Loucy (cell line): ENCODE results near the gene KRT2.
A peak's percentile ranks its signal among the peaks of the same experiment; 100 is the strongest.

Experiments
- H2AFZ ChIP-seq: fragments of 200-600 bp; sonication (generic); 2 replicates; pipeline ENCODE4 v1.6.0; 2016; ENCODE audit warnings: antibody characterized with exemption, mild to moderate bottlenecking, low read length, moderate library complexity
- H3F3A ChIP-seq: fragments of 200-600 bp; 2 replicates; pipeline ENCODE4 v1.6.0; 2016; ENCODE audit warnings: antibody characterized with exemption, low read depth, mild to moderate bottlenecking
- H3K27me3 ChIP-seq: fragments of 200-600 bp; sonication (generic); 2 replicates; pipeline ENCODE4 v1.6.1; 2014; ENCODE audit warnings: low read length, mild to moderate bottlenecking; ENCODE audit not compliant: insufficient read depth, poor library complexity, severe bottlenecking
- H3K36me3 ChIP-seq: fragments of 200-600 bp; sonication (generic); 2 replicates; pipeline ENCODE4 v1.6.1; 2016; ENCODE audit warnings: low read length; ENCODE audit not compliant: insufficient read depth
- H3K4me1 ChIP-seq: fragments of 200-600 bp; sonication (generic); 2 replicates; pipeline ENCODE4 v1.5.1; 2014; ENCODE audit warnings: low read length, mild to moderate bottlenecking; ENCODE audit not compliant: insufficient read depth, poor library complexity, severe bottlenecking
- H3K4me2 ChIP-seq: fragments of 200-600 bp; sonication (generic); 2 replicates; pipeline ENCODE4 v1.6.0; 2014; ENCODE audit warnings: antibody characterized with exemption, low read length, low read depth, mild to moderate bottlenecking; ENCODE audit not compliant: poor library complexity, severe bottlenecking
- H3K4me3 ChIP-seq: fragments of 200-600 bp; sonication (generic); 2 replicates; pipeline ENCODE4 v1.5.1; 2014; ENCODE audit warnings: low read length, mild to moderate bottlenecking, mixed read lengths; ENCODE audit not compliant: poor library complexity, severe bottlenecking
- H3K79me2 ChIP-seq: fragments of 200-600 bp; sonication (generic); 2 replicates; pipeline ENCODE4 v1.6.1; 2014; ENCODE audit warnings: low read length; ENCODE audit not compliant: insufficient read depth
- H3K9ac ChIP-seq: fragments of 200-600 bp; sonication (generic); 2 replicates; pipeline ENCODE4 v1.6.0; 2014; ENCODE audit warnings: mild to moderate bottlenecking, low read depth, low read length, moderate library complexity; ENCODE audit not compliant: poor library complexity, severe bottlenecking
- H3K9me2 ChIP-seq: fragments of 200-600 bp; sonication (generic); replicated peaks from 2 replicates; pipeline ENCODE4 v1.6.1; 2016; ENCODE audit warnings: low read depth, low read length, mixed read lengths
- H3K9me3 ChIP-seq: fragments of 200-600 bp; sonication (generic); 2 replicates; pipeline ENCODE4 v1.6.1; 2014; ENCODE audit warnings: mild to moderate bottlenecking, antibody characterized with exemption, low read length, low read depth; ENCODE audit not compliant: insufficient read depth
- H4K20me1 ChIP-seq: fragments of 200-600 bp; sonication (generic); 2 replicates; pipeline ENCODE4 v1.6.0; 2014; ENCODE audit warnings: antibody characterized with exemption, low read length, mild to moderate bottlenecking; ENCODE audit not compliant: insufficient read depth, poor library complexity, severe bottlenecking
- EZH2phosphoT487 ChIP-seq: fragments of 200-600 bp; IDR thresholded peaks from 2 replicates; pipeline ENCODE4 v1.6.1; 2018; ENCODE audit warnings: antibody characterized with exemption, mild to moderate bottlenecking, moderate library complexity, borderline replicate concordance
- TF ChIP-seq, protein P1 (sequence below): fragments of 200-600 bp; sonication (generic); conservative IDR thresholded peaks from 2 replicates; pipeline ENCODE4 v1.5.1; 2014; ENCODE audit warnings: mild to moderate bottlenecking, antibody characterized with exemption, low read length

The KRT2 gene

DNA sequence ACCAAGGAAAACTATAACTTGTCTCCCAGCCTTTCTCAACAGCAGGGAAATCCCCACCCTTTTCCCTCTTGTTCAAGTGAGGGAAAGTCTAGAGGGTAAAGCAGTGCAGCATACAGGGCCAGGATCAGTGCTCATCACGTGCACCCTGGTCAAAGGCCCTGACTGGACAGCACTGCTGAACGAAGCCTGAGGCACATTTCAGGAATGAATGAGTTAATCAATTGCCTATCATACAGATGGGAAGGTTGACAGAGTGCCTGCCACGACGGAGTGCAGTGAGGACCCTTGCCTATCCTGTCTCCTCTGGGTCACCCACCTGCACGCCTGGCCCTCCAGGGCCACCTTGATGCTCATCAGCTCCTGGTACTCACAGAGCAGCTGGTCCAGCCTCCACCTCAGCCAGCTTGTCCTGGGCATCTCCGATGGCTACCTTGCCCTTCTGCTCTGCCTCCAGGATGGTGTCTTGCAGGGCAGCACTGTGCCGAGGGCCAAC, 22.0 kb downstream of the KRT2 start:
- peak overlapping the region; percentile 61 for H3K4me3 ChIP-seq
- H3K9me3 ChIP-seq: no peaks in the 10 kb centered on the region
- H2AFZ ChIP-seq: no peak overlapping the region
- no peaks in the 10 kb centered on the region for H3K27me3 ChIP-seq
- H4K20me1 ChIP-seq: no peaks in the 10 kb centered on the region
- peak overlapping the region; percentile 82 for H3K4me2 ChIP-seq
- TF ChIP-seq, protein P1, sequence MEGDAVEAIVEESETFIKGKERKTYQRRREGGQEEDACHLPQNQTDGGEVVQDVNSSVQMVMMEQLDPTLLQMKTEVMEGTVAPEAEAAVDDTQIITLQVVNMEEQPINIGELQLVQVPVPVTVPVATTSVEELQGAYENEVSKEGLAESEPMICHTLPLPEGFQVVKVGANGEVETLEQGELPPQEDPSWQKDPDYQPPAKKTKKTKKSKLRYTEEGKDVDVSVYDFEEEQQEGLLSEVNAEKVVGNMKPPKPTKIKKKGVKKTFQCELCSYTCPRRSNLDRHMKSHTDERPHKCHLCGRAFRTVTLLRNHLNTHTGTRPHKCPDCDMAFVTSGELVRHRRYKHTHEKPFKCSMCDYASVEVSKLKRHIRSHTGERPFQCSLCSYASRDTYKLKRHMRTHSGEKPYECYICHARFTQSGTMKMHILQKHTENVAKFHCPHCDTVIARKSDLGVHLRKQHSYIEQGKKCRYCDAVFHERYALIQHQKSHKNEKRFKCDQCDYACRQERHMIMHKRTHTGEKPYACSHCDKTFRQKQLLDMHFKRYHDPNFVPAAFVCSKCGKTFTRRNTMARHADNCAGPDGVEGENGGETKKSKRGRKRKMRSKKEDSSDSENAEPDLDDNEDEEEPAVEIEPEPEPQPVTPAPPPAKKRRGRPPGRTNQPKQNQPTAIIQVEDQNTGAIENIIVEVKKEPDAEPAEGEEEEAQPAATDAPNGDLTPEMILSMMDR: no peak
- no peak for TF ChIP-seq EZH2phosphoT487
- H3K4me1 ChIP-seq: peaks cover 79% of the 10 kb centered on the region
- H3K79me2 ChIP-seq: no peaks in the 10 kb centered on the region
- H3K9ac ChIP-seq: peak overlapping the region; percentile 18
- H3F3A ChIP-seq: no peaks in the 10 kb centered on the region
- H3K9me2 ChIP-seq: no peaks in the 10 kb centered on the region
- no peaks in the 10 kb centered on the region for H3K36me3 ChIP-seq

DNA sequence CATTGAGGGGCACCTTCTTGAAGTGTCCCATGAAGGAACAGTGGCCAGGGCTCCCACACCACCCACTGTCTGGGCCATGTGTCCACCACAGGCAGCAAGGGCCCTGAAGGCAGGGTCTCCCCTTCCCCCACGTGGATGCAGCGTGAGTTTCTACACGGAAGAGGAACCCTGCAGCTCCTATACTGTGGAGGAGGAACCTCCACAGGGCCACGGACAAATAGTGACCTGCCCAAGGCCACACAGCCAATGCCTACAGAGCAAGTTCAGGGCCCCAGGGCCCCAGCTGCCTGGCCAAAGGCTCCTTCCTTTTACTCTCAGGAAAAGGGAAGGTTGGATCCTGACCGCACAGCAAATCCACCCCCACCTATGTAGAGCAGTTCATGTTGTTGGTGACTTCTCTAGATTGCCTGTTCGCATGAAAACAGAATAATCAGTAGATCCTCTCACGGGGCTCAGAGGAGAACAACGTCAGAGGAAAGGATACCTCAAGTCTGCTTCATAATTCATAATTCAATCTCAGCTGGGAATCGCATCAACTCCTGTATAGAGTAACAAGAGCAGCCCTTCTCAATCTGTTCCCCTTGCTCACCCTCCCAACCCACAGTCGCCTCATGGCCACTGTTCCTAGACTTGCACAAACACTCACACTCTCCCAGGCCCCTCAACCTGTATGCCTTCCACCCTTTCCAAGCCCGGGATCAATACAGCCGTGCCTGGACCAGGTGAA, 22.6 kb downstream of the KRT2 start:
- Histone ChIP-seq H3K36me3 (no peaks in the 10 kb centered on the region), H3K9me2 (no peaks in the 10 kb centered on the region), H2AFZ (no peak overlapping the region), H3F3A (no peaks in the 10 kb centered on the region), H3K4me3 (no peak overlapping the region), H3K4me2 (peak overlapping the region; percentile 82), H3K4me1 (peaks cover 77% of the 10 kb centered on the region), H3K9me3 (no peaks in the 10 kb centered on the region; the same call in 1 of the 2 replicates), H3K79me2 (no peaks in the 10 kb centered on the region), H3K27me3 (no peaks in the 10 kb centered on the region), H3K9ac (peak overlapping the region; percentile 18), H4K20me1 (no peaks in the 10 kb centered on the region)
- TF ChIP-seq, protein P1: no peak

DNA sequence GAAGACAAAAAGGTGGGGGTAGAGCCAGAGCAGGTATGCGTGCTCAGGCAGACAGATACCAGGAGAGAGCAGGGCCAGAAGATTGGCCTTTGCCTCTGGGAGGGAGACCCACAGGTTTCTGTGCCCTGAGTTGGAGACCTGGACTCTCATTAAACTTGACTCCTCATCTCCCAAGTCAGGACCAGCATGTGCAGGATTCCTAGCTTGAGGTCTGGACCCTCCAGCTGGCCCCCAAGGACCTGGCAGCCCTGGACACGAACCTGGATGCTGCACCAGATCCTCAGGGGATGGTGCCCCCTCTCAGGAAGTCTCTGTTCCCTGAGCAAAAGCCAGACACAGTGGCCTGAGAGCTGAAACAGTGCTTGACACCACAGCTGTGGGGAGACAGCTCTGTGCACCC, 23.2 kb downstream of the KRT2 start:
- Histone ChIP-seq H4K20me1 (no peaks in the 10 kb centered on the region), H3F3A (no peaks in the 10 kb centered on the region), H3K4me2 (peak overlapping the region; percentile 82), H3K36me3 (no peaks in the 10 kb centered on the region), H3K9me3 (no peaks in the 10 kb centered on the region; the same call in 1 of the 2 replicates), H3K4me1 (peaks cover 71% of the 10 kb centered on the region), H3K4me3 (no peak overlapping the region), H2AFZ (no peak overlapping the region), H3K27me3 (no peaks in the 10 kb centered on the region), H3K9ac (no peak overlapping the region), H3K79me2 (no peaks in the 10 kb centered on the region), H3K9me2 (no peaks in the 10 kb centered on the region)
- TF ChIP-seq EZH2phosphoT487: no peak
- TF ChIP-seq, protein P1: no peak
